Hematopoietic multipotent progenitor cell treated with erythropoietin and hydrocortisone succinate and interleukin-3 and kit ligand, for 4 days (in vitro differentiated cells): ENCODE data around the gene TRIM49B.
"Not testable (repeated sequence)": the region's sequence is repeated elsewhere in the genome, so short reads cannot be mapped to it uniquely, and the experiment has no call there.

Experiments used
- DNase-seq: peaks from one replicate; pipeline ENCODE4 v3.0.0-alpha.2; 2015

Gene TRIM49B, protein sequence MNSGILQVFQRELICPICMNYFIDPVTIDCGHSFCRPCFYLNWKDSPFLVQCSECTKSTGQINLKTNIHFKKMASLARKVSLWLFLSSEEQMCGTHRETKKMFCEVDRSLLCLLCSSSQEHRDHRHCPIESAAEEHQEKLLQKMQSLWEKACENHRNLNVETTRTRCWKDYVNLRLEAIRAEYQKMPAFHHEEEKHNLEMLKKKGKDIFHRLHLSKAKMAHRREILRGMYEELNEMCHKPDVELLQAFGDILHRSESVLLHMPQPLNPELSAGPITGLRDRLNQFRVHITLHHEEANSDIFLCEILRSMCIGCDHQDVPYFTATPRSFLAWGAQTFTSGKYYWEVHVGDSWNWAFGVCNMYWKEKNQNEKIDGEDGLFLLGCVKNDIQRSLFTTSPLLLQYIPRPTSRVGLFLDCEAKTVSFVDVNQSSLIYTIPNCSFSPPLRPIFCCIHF

GRCh38 chr11:49028523-49028922 lies at the start of gene TRIM49B:
TSS of gene TRIM49B (plus strand) at chr11:49028823. CDS start at chr11:49031600, 2,777 bp downstream.
- not testable (repeated sequence) for DNase-seq

DNA sequence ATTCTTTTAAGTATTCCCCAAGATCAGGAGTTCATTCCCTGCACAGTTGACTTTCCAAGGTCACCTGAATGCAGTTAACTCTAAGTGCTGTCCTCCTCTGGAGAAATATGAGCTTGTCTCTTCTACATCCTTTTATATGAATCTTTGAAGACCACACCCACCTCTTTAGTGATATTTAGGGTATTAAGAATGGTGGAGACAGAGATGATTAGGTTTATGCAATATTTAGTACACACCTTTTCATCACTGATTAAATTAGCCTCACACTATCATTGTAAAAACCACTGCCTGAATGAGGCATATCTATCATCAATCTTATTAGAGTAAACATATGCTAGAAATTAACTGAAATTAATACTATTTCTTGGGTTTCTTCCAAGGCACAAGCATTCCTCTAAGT lies 44.8 kb upstream of the TRIM49B start, which contains the start of gene TRIM51G:
TRIM51G (minus strand) TSS at position 101 of the 400 bp plus-strand sequence. CDS start 2,190 bp downstream, outside the sequence.
- DNase-seq, result not testable (repeated sequence)

DNA sequence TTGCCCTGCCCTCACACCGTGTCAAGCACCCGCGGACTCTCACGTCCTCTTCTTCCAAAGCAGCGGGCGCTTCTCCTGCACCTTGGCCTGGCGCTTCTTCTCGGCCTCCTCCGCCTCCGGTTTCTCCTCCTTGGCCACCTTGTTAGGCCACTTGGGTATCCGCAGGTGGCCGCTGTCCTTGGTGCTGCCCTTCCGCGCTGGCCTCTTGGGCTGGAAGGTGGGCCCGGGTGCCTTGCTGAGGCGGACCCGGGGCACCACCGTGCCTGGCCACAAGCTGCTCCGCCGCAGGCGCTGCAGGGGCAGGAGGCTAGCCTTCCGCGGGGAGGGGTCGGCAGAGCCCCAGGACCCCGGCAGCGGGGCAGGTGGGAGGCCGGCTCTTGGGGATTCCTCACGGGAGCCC lies 19.6 kb downstream of the TRIM49B start:
- DNase-seq, result not testable (repeated sequence)

DNA sequence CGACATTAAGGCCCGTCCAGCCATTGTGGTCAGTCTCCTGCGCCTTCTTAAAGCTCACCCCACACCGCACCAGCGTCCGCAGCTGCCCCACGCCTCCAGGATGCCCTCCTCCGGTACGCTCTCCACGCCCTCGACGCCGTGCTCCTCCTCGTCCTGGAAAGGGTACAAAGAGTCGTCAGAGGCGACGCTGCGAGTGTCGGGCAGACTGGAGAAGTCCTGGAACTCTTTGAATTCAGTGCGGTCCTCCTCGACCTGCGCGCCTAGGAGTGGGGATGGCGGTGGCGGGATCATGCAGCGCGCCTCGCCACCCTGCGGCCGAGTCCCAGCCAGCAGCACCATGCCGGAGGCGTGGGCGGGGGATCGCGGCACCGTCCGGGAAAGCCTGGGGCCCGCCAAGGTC lies 21.2 kb downstream of the TRIM49B start:
- DNase-seq, result not testable (repeated sequence)

- DNase-seq, result not testable (repeated sequence)
Observed at GRCh38 chr11:49059012-49059411, 30.4 kb downstream of the TRIM49B start, which contains the start of gene TRIM64C. TSS of gene TRIM64C (minus strand) at chr11:49059112. CDS start at chr11:49059112, 0 bp downstream.

DNA sequence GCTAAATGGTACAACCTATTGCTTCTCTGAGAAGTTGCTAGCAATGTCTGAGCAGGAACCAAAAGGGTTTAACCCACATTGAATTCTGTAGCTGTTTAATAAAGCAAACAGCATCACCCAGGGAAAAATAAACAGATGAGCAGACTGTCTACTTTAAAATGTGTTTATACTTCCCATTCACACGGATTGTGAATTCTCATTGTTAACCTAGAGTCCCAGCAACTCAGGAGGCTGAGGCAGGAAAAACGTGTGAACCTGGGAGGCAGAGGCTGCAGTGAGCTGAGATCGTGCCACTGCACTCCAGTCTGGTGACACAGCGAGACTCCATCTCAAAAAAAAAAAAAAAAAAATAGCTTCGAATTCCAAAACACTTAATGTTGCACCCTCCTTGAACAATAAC lies 41.3 kb downstream of the TRIM49B start:
- not testable (repeated sequence) for DNase-seq
